T47D (cell line): Measurements from ENCODE around the gene NR6A1.
A peak's percentile ranks its signal among the peaks of the same experiment; 100 is the strongest.

ENCODE experiments used
- DNase-seq, 2 experiments: peaks; one replicate each; pipeline versions ENCODE4 v3.0.0 to v3.0.0-alpha.2; 2011 to 2012; ENCODE audit warnings: low read depth in 1 of 2, low spot score in 1 of 2
- JUND ChIP-seq: IDR thresholded peaks from 2 replicates; pipeline ENCODE4 v1.6.1; 2012; ENCODE audit warnings: low read depth
- in situ Hi-C: cut with HindIII; loops from 2 replicates; pipeline ENCODE4 v1.10.0; 2016; ENCODE audit warnings: low sequenced_read_pairs, low pct_unique_long_range_greater_than_20kb

Gene NR6A1

DNA sequence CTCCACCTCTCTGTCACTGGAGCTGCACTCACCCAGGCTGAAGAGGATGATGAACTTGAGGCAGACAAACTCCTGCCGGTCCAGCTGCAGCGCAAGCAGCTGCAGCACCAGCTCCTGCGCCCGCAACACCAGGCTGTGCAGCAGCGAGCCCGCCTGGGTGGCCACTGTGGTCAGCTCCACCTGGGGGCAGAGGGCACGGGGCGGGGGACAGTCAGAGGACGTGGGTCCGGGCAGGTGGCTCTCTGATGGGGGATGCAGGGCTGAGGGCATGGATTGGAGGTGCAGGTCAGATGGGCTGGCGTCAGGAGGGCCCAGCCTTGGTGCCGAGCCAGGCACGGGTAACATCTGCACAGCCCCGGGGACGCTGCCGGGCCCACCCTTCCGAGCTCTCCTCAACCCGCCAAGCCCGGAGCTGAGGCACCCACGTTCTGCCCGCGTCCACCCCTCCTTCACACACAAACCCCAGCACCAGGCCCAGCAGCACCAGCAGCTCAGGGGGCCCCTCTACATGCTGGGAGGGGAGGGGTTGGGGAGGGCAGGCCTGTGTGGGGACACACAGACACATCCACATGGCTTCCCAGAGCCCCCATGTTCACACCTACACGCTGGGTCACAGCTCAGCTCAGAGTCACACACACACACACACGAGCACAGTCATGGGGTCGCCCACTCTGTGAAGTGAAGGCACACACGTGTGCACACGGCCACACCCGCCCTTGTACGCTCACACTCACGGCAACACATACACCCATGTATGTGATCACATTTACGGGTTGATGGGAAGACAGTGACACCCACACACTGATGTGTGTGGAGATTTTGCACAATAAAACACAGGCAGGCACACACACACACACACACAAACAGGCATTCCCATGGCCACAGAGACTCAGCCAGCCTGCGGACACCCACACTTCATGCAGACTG is 279.8 kb downstream of the NR6A1 start:
- in situ Hi-C loops = no loop called here
- DNase-seq = no peak
- no peak for TF ChIP-seq JUND

DNA sequence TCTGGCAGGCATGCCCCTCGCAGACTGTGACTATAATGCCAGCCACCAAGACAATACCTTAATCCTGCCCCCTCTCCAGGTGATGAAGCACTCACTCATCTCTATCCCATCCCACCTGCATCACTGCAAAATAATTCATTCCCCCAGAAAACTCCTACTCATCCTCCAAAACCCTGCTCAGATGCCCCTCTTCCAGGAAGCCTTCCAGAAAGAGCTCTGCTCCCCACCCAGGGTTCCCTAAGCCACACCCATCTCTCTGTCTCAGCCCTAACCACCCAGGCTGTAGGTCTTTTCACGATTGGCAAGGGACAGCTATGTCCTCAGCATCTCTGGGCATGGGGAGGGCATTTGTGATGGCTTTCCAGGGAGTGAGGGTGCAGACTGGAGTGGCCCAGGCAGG is 281.1 kb downstream of the NR6A1 start:
- in situ Hi-C loops = no loop called here
- TF ChIP-seq JUND = no peak
- no peak for DNase-seq

DNA sequence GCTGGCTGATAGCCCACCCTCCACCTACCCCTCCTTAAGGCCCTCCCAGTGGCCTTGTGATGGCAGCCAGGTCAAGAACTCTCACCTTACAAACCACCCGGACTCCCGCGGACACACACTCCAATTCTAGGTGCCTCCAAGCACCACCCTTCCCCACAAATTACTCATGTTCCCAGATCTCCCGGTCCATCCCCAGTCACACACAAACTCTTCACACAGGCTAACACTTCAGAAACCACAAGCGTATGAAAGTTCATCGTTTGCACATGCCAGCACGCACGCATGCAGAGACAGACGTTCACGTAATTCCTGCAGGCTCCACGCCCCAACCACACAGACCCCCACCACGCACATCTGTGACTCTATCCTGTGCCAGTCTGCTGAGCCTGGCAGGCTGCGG is 281.9 kb downstream of the NR6A1 start:
- DNase-seq = no peak
- no peak for TF ChIP-seq JUND
- in situ Hi-C loops = no loop called here

DNA sequence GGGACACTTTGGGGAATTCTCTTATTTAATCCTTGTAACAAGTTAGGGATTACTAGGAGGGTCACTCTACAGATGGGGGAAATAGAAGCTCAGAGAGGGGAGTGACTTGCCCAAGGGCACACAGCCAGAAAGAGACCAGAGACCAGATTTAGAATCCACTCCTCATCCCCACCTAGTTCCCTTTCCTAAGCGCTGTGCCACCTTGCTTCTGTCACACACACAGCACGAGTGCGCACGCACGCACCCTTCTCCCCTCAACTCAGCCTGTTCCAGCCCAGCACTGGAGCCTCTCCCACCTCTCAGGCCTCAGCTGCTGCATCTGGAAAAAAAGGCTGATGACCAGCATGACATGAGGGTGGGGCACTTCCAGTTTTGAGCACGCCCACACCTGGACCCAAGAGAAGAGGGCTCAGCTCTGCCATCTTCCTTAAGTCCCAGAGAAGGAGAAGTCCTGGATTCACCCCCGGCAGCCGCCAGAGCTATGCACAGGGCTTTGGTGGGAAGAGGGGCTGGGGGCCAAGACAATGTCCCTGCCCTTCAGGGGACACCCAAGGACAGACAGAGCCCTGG is 282.4 kb downstream of the NR6A1 start:
- DNase-seq = no peak
- in situ Hi-C loops = no loop called here
- no peak for TF ChIP-seq JUND

DNA sequence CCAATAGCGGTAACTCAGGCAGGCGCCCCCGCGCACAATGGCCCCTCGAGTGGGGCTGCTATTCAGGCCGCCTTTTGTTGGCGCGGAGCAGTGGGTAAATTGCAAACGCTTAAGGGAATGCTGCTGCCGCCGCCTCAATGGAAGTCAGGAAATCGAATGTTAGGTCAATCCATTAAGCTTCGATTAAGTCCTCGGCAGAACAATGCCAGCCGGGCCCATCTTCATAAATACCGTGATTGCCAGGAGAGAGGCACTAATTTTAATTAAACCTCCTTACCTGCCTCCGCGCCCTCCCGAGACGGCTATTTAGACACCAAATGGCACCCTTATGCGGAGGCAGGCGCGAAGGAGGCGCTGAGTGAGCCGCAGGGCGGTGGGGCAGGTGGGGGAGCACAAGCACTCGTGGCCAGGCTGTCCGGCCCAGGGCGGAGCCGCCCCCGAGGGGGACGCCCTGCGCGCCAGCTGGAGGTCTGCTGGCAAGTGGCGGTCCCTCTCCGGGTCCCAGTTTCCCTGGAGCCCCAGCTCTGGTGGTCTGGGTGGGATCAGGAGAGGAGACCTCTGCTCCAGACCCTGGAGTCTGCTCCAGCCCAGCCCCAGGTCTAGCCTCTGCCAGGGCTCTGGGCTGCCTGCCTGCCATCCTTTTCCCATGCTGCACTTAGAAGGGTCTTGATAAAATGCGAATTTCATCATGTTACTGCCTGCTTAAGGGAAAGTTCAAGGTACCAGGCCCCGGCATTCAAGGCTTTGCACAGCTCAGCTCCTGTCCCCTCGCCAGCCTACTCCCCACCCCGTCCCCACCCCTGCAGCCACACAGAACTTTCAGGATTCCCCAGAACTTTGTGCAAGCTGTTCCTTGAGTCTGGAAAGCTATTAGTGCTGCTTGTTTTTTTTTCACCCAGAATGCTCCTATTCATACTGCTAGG is 283.6 kb downstream of the NR6A1 start:
- in situ Hi-C loops = no loop called here
- no peak for DNase-seq
- no peak for TF ChIP-seq JUND

DNA sequence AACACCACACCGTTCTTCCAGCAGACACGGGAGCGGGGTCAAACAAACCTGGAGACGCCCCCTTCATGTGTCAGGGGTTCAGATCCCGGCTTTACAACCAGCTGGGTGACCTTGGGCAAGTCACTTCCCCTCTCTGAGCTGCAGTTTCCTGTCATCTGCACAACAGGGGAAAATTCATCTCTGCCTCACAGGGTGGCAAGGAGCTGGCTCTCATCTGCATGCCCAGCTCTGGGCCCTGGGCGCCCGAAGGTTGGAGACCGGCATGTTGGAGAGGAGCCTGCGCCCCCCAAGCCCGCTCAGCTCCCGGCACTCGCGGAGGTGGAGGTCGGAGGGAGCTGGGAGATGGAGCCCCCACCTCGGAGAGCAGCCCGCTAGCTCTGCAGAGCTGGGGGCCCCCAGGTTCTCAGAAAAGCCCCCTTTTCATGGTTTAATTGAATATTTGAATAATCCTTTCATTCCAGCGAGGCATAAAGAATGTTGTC is 284.3 kb downstream of the NR6A1 start:
- DNase-seq = no peak
- TF ChIP-seq JUND = no peak
- in situ Hi-C loops = no loop called here

DNA sequence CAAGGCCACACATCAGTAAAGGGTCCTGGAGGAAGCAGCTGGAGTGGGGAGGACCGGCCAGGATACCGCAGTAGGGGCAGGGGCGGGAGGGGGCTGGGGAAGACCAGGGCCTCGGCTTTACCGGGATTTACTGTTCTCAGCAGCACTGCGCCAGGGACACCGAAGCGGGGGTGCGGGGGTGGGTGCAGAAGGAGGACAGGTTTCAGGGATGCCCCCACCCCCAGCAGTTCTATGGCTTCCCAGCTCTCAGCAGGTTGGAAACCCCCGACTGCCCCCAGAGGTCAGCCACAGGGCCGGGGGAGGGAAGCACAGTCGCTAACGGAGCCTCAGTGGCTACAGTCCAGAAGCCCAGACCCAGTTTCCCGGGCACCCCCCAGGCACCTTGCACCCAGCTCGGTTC is 285.2 kb downstream of the NR6A1 start:
- TF ChIP-seq JUND = no peak
- in situ Hi-C loops = no loop called here
- no peak for DNase-seq

DNA sequence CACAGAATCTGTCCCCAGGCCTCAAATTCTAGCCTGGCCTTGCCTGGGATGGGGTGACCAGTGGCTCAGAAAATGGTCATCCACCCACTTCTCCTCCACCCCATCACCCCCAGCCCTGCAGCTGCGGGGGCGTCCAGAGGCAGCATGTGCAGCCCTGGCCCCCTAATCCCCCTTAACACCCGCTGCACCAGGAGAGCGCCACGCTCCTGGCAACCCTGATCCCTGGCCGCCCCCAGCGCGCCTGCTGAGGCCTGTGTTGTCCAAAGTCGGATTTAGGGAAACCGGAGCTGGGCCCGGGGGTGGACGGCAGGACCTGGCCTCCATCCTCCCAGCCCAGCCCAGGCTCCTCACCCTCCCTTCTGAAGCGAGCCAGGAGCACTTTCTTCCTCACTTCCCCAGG is 285.9 kb downstream of the NR6A1 start:
- no peak for DNase-seq
- in situ Hi-C loops = no loop called here
- no peak for TF ChIP-seq JUND

DNA sequence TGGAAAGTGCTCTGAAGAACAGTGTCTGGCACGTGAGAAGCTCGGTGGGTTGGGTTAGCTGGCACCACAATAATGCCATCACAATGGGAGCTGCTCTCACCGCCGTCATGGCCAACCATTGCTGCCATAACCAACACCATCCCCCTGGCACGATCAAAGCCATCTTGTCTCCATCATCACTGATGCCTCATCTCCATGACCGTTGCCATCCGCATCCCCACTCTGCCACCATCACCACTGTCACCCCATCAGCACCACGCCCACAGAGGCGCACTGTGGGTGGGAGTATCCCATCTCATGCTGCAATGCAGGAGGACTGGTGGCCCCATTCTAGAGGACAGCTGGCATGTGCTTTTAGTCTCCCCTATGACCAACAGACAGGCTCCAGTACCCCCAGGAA is 287.6 kb downstream of the NR6A1 start:
- no peak for TF ChIP-seq JUND
- no peak for DNase-seq
- in situ Hi-C loops = no loop called here

DNA sequence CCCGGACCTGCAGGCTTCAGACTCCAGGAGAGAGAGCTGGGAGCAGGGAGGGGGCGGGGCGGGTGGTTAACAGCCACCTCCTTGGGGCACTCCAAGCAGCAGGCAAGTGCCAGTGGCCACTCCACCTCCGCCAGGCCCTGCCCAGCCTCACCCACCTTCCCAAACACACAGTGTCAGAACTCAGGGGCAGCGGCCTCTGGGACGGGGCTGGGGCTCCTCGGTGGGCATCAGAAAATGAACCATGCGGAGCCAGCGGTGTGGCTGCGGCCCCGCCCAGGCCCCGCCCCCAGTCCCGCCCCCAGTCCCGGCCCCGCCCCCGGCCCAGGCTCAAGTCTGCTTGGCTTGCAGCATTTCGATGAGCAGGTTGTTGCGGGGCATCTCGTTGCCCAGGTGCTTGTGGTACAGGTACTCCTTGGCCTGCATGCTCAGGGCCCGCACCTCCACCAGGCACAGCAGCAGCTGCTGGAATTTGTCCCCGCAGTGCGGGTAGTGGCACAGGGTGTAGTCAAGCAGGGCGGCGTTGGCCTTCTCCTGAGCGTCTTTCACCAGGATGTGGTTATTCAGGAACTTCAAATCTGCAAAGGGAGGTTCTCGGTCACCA is 288.6 kb downstream of the NR6A1 start:
- peak; percentile 54 to 84 for DNase-seq
- no peak for TF ChIP-seq JUND
- in situ Hi-C loops = no loop called here

DNA sequence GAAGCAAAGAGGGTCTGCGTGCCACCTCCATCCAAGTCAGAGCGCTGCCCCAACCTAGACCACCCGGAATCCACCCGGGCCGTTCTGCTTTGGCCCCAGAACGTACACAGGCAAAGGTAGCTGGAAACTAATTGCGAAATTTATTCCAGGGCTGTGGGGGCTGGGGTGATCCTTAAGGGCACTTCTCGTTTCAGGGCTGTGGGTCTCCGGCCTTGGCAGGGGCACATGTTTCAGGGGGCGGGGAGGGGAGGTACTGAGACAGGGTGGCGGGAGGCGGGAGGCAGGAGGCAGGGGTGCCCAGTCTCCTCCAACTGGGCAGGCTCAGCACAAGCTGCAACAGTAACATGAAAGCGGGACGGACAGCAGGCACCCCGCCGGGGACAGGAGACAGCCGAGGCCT is 290.0 kb downstream of the NR6A1 start:
- DNase-seq = no peak
- TF ChIP-seq JUND = no peak
- in situ Hi-C loops = no loop called here

DNA sequence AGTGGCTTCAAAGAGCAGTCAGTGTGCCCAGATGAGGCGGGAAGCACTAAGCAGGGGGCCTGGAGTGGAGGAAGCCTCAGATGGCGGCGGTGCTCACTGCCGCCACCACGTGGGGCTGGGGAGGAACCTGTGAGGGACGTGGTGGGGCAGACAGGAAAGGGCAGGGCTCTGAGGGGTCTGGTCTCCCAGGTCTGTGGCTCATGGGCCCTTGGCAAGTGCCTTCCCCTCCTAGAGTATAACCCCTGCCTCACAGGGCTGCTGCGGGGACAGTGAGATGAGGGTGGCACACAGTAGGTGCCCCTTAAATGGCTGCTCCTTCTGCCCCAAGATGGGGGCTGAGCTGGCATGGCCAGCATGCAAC is 290.5 kb downstream of the NR6A1 start:
- DNase-seq = peak; percentile 32 to 63

More for the DNA sequence above, 290.5 kb downstream of the NR6A1 start:
- in situ Hi-C loops = no loop called here
- TF ChIP-seq JUND = no peak
